Body of pancreas (tissue), 4 donors: ENCODE results near the gene ERC2. TPM values are rescaled to one million over a fixed set of nuclear protein-coding genes. Genes with fewer than 3 reads are reported as not detected.

Experiments used
- ATAC-seq: fragments of 150-250 bp; one replicate; pipeline ENCODE4 v1.9.1; 2016
- DNase-seq, 4 donors: peaks; one replicate each; pipeline ENCODE4 v3.0.0-alpha.2; 2019
- H3K27ac ChIP-seq, 4 donors: fragments of 200-600 bp; sonication (generic); 1 replicate in 3 of 4; 2 replicates in 1 of 4; pipeline versions ENCODE4 v1.5.1 to v1.6.1; 2016 to 2019; ENCODE audit warnings: mild to moderate bottlenecking in 1 of 4, mixed read lengths in 1 of 4, moderate library complexity in 1 of 4
- H3K27me3 ChIP-seq, 2 donors: fragments of 200-600 bp; sonication (generic); one replicate each; pipeline ENCODE4 v1.6.0; 2016; ENCODE audit warnings: mild to moderate bottlenecking in 1 of 2
- H3K36me3 ChIP-seq, 2 donors: fragments of 200-600 bp; sonication (generic); replicated peaks in 1 of 2; 2 replicates each; pipeline ENCODE4 v1.5.1; 2016; ENCODE audit warnings: low read depth in 2 of 2; ENCODE audit not compliant: insufficient read depth in 1 of 2
- H3K4me1 ChIP-seq: fragments of 200-600 bp; sonication (generic); one replicate; pipeline ENCODE4 v1.6.0; 2016
- H3K4me3 ChIP-seq, 2 donors: fragments of 200-600 bp; sonication (generic); 1 replicate in 1 of 2; 2 replicates in 1 of 2; pipeline ENCODE4 v1.5.1; 2016 to 2019
- H3K9me3 ChIP-seq, 3 donors: fragments of 200-600 bp; sonication (generic); 1 replicate in 2 of 3; 2 replicates in 1 of 3; pipeline ENCODE4 v1.5.1; 2016
- POLR2A ChIP-seq, 3 donors: fragments of 450-650 bp; IDR thresholded peaks; one replicate each; pipeline ENCODE4 v1.6.1; 2016; ENCODE audit warnings: antibody characterized with exemption in 3 of 3, mild to moderate bottlenecking in 2 of 3
- WGBS, 2 donors: methylation state at CpG; one replicate each; pipeline ENCODE4 v1.1.5; 2017; 5-methylcytosine and 5-hydroxymethylcytosine counted together
- intact Hi-C: fragments of 100-400 bp; cut with DNase I; formaldehyde crosslinking; loops from one replicate; pipeline ENCODE4 v1.15.1; 2023
- total RNA-seq, 2 donors: library from RNA; depleted of rRNA; stranded (reverse); fragments of >200 nt; gene quantifications; one replicate each; pipeline ENCODE4 v1.1.0, GENCODE V29; 2016
- TF ChIP-seq, protein P1 (sequence below), 7 experiments: fragments of 450-650 bp in 4 of 7; fragments of 200-600 bp in 3 of 7; sonication (generic) in 3 of 7; IDR thresholded peaks; one replicate each; pipeline ENCODE4 v1.5.1; 2016 to 2019; ENCODE audit warnings: antibody characterized with exemption in 7 of 7

ERC2 gene
- total RNA-seq, 2 donors from 2014 or later: 4.0 to 4.7 TPM

DNA sequence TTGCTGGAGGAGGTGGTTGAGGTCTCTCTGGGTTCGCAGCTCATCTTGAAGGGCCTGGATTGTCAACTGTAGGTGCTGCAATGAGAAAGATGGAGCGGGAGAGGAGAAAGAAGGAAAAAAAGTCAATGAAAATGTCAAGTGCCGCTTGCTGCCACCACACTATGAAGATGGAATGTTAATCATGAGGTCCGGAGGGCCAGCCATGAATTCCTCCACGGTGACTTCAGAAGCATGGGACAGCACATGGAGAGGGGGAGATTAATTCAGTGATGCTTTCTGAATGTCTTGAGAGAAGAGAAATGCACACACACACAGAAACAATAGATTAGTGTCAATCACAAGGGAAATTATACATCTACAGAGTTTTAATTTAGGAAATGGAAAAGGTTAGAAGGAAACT is 171.9 kb downstream of the ERC2 start:
- Histone ChIP-seq H3K36me3 (no peaks in the 10 kb centered on the region), H3K27me3 (no peaks in the 10 kb centered on the region), H3K4me1 (no peaks in the 10 kb centered on the region), H3K9me3 (no peaks in the 10 kb centered on the region), H3K4me3 (no peak overlapping the region), H3K27ac (no peak overlapping the region)
- WGBS, 2 donors: 70 to 72% methylated on average over 5 of the region's 5 CpGs
- intact Hi-C loops: no loop called here
- DNase-seq: no peak
- no peak for TF ChIP-seq POLR2A (IDR thresholded peaks at IDR 0.05)
- TF ChIP-seq, protein P1, sequence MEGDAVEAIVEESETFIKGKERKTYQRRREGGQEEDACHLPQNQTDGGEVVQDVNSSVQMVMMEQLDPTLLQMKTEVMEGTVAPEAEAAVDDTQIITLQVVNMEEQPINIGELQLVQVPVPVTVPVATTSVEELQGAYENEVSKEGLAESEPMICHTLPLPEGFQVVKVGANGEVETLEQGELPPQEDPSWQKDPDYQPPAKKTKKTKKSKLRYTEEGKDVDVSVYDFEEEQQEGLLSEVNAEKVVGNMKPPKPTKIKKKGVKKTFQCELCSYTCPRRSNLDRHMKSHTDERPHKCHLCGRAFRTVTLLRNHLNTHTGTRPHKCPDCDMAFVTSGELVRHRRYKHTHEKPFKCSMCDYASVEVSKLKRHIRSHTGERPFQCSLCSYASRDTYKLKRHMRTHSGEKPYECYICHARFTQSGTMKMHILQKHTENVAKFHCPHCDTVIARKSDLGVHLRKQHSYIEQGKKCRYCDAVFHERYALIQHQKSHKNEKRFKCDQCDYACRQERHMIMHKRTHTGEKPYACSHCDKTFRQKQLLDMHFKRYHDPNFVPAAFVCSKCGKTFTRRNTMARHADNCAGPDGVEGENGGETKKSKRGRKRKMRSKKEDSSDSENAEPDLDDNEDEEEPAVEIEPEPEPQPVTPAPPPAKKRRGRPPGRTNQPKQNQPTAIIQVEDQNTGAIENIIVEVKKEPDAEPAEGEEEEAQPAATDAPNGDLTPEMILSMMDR (IDR thresholded peaks at IDR 0.05): no peak
- no peak for ATAC-seq

DNA sequence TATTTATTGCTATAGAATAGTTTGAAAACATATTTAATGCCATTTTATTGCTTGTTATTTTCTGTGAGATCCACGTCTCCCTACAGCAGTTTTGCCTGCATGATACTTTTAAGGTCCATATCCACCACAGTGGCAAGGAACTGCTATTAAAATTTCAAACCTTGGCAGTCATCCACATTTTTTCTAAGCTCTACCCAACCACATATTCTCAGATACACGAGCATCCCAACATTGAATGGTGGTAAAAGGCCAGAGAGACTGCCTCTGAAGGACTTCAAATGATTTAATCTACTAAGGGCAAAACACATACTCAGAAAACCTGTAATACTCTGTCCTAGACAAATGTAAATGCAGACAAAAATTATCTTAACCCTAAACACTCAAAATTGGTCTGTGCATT is 173.1 kb downstream of the ERC2 start:
- WGBS, 2 donors: 70 to 73% methylated on average over 2 of the region's 2 CpGs
- Histone ChIP-seq H3K36me3 (no peaks in the 10 kb centered on the region), H3K4me1 (no peaks in the 10 kb centered on the region), H3K27me3 (no peaks in the 10 kb centered on the region), H3K4me3 (no peak overlapping the region), H3K27ac (no peak overlapping the region), H3K9me3 (no peaks in the 10 kb centered on the region)
- intact Hi-C loops: no loop called here
- DNase-seq (no peak), ATAC-seq (no peak)
- no peak for TF ChIP-seq POLR2A (IDR thresholded peaks at IDR 0.05)
- TF ChIP-seq, protein P1 (IDR thresholded peaks at IDR 0.05): no peak

DNA sequence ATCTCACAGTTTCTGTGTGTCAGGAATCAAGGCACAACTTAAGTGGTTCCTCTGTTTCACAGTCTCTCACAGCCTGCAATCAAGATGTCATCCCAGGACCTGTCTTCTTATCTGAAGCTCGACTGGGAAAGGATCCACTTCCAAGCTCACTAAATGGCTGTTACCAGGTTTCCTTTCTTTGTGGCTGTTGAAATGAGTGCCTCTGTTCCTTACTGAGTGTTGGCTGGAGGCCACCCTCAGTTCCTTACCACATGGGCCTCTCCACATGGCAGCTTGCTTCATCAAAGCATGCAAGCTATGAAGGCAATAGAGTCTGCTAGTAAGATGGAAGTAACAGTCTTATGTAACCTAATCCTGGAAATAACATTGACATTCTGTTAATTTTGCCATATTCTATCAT is 174.0 kb downstream of the ERC2 start:
- Histone ChIP-seq H3K4me1 (no peaks in the 10 kb centered on the region), H3K9me3 (no peaks in the 10 kb centered on the region), H3K27ac (no peak overlapping the region), H3K27me3 (no peaks in the 10 kb centered on the region), H3K4me3 (no peak overlapping the region), H3K36me3 (no peaks in the 10 kb centered on the region)
- intact Hi-C loops: no loop called here
- DNase-seq: no peak
- WGBS, 2 donors: 22 to 27% methylated on average over 1 of the region's 1 CpG
- TF ChIP-seq, protein P1 (IDR thresholded peaks at IDR 0.05): no peak
- TF ChIP-seq POLR2A (IDR thresholded peaks at IDR 0.05): no peak
- no peak for ATAC-seq

DNA sequence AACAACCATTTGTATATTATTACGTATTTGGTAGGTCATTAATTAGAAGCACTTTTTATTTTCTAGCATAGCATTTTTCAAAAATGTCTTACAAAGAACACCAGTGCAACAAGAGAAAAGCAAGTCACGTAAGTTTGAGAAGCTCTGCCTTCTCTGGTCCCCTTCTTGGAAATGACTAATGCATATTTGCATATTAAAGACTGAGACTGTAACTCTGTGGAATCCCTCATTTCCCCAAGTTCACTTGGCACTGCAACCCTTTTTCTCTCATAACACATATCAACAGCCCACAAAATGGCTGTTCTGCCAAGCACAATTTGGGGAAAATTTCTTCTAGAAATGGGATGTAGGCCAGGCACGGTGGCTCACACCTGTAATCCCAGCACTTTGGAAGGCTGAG is 176.3 kb downstream of the ERC2 start:
- no peak for TF ChIP-seq POLR2A (IDR thresholded peaks at IDR 0.05)
- TF ChIP-seq, protein P1 (IDR thresholded peaks at IDR 0.05): no peak
- Histone ChIP-seq H3K27ac (no peak overlapping the region), H3K4me1 (no peaks in the 10 kb centered on the region), H3K36me3 (no peaks in the 10 kb centered on the region), H3K9me3 (no peaks in the 10 kb centered on the region), H3K4me3 (no peak overlapping the region), H3K27me3 (no peaks in the 10 kb centered on the region)
- WGBS, 2 donors: 87 to 89% methylated on average over 3 of the region's 3 CpGs
- ATAC-seq (no peak), DNase-seq (no peak)
- intact Hi-C loops: no loop called here

DNA sequence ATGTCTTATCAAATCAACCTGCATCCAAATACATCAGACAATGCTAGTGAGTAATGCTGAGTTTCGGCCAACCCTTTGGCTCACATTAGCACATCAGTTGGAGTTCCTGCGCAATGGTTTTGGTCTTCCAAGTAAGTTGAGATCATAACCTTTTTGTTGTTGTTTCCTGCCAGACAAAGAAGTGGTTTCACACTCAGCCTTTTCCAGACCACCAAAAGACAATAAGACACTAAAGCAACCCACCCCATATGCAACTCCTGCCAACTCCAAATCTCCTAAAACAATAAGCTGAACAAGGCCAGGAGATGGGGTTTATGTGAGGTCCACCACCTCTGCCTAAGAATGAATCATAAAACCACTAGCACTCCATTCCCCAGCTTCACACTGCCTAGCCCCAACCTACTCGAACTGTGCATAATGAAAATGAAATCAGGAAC is 177.0 kb downstream of the ERC2 start:
- no peak for TF ChIP-seq POLR2A (IDR thresholded peaks at IDR 0.05)
- TF ChIP-seq, protein P1 (IDR thresholded peaks at IDR 0.05): no peak
- no peak overlapping the region for H3K4me3 ChIP-seq
- H3K27ac ChIP-seq: no peak overlapping the region
- no peaks in the 10 kb centered on the region for H3K36me3 ChIP-seq
- no peaks in the 10 kb centered on the region for H3K27me3 ChIP-seq
- intact Hi-C loops: no loop called here
- 79 to 85% methylated on average over 3 of the region's 3 CpGs for WGBS, 2 donors
- ATAC-seq (no peak), DNase-seq (no peak)
- no peaks in the 10 kb centered on the region for H3K4me1 ChIP-seq
- H3K9me3 ChIP-seq: no peaks in the 10 kb centered on the region
